HG03064 (cell line): ENCODE data around the gene OBP2B.
"Not testable (repeated sequence)": the region's sequence is repeated elsewhere in the genome, so short reads cannot be mapped to it uniquely, and the experiment has no call there.

Source experiments
- ATAC-seq: cut with Tn5 transposase; IDR thresholded peaks from one replicate; pipeline ENCODE4 v1.9.1; 2021; ENCODE audit warnings: low read depth; ENCODE audit not compliant: unreplicated experiment

The OBP2B gene

GRCh38 chr9:133238851-133239532 lies 29.9 kb upstream of the OBP2B start:
- no peak for ATAC-seq

- no peak for ATAC-seq
Measured at GRCh38 chr9:133238272-133238850, 29.3 kb upstream of the OBP2B start.

- ATAC-seq = no peak
Measured at GRCh38 chr9:133237035-133237731, 28.1 kb upstream of the OBP2B start.

GRCh38 chr9:133236291-133237034 lies 27.4 kb upstream of the OBP2B start:
- not testable (repeated sequence) for ATAC-seq

- ATAC-seq = no peak
Measured at GRCh38 chr9:133235549-133236222, 26.6 kb upstream of the OBP2B start.

GRCh38 chr9:133234577-133235322 lies 25.7 kb upstream of the OBP2B start:
- no peak for ATAC-seq

GRCh38 chr9:133233681-133234432 lies 24.8 kb upstream of the OBP2B start:
- no peak for ATAC-seq

- not testable (repeated sequence) for ATAC-seq
Measured at GRCh38 chr9:133231934-133232568, 23.0 kb upstream of the OBP2B start.

- ATAC-seq = not testable (repeated sequence)
Measured at GRCh38 chr9:133230514-133230913, 21.5 kb upstream of the OBP2B start.

GRCh38 chr9:133230093-133230492 lies 21.0 kb upstream of the OBP2B start:
- ATAC-seq = no peak

- not testable (repeated sequence) for ATAC-seq
Measured at GRCh38 chr9:133228474-133229193, 19.6 kb upstream of the OBP2B start.

- ATAC-seq = not testable (repeated sequence)
Measured at GRCh38 chr9:133227996-133228395, 18.9 kb upstream of the OBP2B start.

- ATAC-seq = no peak
Measured at GRCh38 chr9:133227242-133227860, 18.3 kb upstream of the OBP2B start.

GRCh38 chr9:133226219-133227171 lies 17.4 kb upstream of the OBP2B start:
- no peak for ATAC-seq

GRCh38 chr9:133225171-133226011 lies 16.3 kb upstream of the OBP2B start:
- ATAC-seq = no peak

GRCh38 chr9:133224762-133225161 lies 15.7 kb upstream of the OBP2B start:
- no peak for ATAC-seq
